Neural crest cell (in vitro differentiated cells): ENCODE measurements around the gene PPM1M. TPM values are rescaled to one million over a fixed set of nuclear protein-coding genes. Genes with fewer than 3 reads are reported as not detected.

ENCODE experiments used
- DNase-seq: peaks from one replicate; pipeline ENCODE4 v3.0.0; 2021; ENCODE audit warnings: low read depth, mixed read lengths, low spot score
- H3K27ac Mint-ChIP-seq: one replicate; pipeline ENCODE4 v1.8.0; 2021; ENCODE audit warnings: mild to moderate bottlenecking, mixed read lengths; ENCODE audit not compliant: unreplicated experiment
- H3K27me3 Mint-ChIP-seq: 2 replicates; pipeline ENCODE4 v1.8.0; 2021; ENCODE audit warnings: low read depth, mild to moderate bottlenecking, mixed read lengths
- H3K36me3 Mint-ChIP-seq: 2 replicates; pipeline ENCODE4 v1.8.0; 2021; ENCODE audit warnings: low read depth, mild to moderate bottlenecking, mixed read lengths
- H3K4me1 Mint-ChIP-seq: 2 replicates; pipeline ENCODE4 v1.8.0; 2021; ENCODE audit warnings: mixed read lengths
- H3K4me3 Mint-ChIP-seq: one replicate; pipeline ENCODE4 v1.8.0; 2021; ENCODE audit warnings: mild to moderate bottlenecking, mixed read lengths
- H3K9me3 Mint-ChIP-seq: 2 replicates; pipeline ENCODE4 v1.8.0; 2021; ENCODE audit warnings: mixed read lengths
- long read RNA-seq: library from polyadenylated mRNA; unstranded; transcript quantifications from one replicate; pipeline ENCODE4 v2.0.0, GENCODE V29; 2020
- total RNA-seq: library from RNA; stranded (reverse); gene quantifications from 2 replicates; pipeline ENCODE4 v1.2.1, GENCODE V29; 2021
- TF ChIP-seq, protein P1 (sequence below): fragments of 200-600 bp; sonication (generic); conservative IDR thresholded peaks from 2 replicates; pipeline ENCODE4 v1.5.0; 2021; ENCODE audit warnings: antibody characterized with exemption, mild to moderate bottlenecking

The PPM1M gene, protein sequence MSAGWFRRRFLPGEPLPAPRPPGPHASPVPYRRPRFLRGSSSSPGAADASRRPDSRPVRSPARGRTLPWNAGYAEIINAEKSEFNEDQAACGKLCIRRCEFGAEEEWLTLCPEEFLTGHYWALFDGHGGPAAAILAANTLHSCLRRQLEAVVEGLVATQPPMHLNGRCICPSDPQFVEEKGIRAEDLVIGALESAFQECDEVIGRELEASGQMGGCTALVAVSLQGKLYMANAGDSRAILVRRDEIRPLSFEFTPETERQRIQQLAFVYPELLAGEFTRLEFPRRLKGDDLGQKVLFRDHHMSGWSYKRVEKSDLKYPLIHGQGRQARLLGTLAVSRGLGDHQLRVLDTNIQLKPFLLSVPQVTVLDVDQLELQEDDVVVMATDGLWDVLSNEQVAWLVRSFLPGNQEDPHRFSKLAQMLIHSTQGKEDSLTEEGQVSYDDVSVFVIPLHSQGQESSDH
- total RNA-seq: 4.3 and 4.4 TPM in 2 replicates
- long read RNA-seq: 0 reads

DNA sequence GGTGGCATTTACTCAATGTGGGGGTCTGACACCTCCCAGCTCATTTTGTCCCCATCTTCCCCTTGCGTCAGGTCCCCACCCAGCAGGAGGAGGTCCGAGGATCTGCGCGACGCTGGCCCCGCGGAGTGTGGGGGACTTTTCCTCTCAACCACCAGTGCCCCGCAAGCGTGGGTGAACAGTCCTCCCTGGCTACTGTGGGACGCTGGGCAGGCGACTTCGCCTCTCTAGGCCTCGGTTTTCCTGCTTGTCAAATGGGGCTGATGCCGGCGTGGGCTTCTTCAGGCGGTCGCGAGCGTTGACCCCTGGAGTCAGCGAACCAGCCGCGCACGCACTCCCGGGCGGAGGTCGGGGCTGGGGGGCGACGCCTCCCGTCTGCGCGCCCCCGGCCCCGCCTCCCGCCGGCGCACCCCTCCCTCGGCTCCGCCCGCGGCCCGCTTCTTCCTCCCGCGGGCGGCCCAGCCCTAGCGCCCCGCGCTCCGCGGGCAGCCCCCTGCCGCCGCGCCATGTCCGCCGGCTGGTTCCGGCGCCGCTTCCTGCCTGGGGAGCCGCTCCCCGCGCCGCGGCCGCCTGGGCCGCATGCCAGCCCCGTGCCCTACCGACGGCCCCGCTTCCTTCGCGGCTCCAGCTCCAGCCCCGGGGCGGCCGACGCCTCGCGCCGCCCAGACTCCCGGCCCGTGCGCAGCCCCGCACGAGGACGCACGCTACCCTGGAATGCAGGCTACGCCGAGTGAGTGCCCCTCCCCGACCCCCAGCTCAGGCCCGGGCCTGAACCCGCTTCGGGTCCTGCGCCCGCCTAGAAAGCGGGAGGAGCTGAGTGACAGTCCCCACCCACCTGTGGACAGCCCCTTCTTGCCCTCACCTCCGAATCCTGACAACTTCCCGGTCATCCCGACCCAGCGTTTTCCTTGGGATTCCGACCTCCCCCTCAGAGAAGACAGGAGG, at the start of gene PPM1M:
TSS of gene PPM1M (plus strand) at position 438 of the 942 bp plus-strand sequence. CDS start at position 504, 66 bp downstream.
- peaks cover 51% of the 10 kb centered on the region for H3K27me3 Mint-ChIP-seq
- no peak for DNase-seq
- peaks cover 6% of the 10 kb centered on the region for H3K36me3 Mint-ChIP-seq
- H3K4me1 Mint-ChIP-seq: peaks cover 9% of the 10 kb centered on the region
- TF ChIP-seq, protein P1, sequence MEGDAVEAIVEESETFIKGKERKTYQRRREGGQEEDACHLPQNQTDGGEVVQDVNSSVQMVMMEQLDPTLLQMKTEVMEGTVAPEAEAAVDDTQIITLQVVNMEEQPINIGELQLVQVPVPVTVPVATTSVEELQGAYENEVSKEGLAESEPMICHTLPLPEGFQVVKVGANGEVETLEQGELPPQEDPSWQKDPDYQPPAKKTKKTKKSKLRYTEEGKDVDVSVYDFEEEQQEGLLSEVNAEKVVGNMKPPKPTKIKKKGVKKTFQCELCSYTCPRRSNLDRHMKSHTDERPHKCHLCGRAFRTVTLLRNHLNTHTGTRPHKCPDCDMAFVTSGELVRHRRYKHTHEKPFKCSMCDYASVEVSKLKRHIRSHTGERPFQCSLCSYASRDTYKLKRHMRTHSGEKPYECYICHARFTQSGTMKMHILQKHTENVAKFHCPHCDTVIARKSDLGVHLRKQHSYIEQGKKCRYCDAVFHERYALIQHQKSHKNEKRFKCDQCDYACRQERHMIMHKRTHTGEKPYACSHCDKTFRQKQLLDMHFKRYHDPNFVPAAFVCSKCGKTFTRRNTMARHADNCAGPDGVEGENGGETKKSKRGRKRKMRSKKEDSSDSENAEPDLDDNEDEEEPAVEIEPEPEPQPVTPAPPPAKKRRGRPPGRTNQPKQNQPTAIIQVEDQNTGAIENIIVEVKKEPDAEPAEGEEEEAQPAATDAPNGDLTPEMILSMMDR: no peak
- peak within 1 kb of the TSS; percentile 85 for H3K4me3 Mint-ChIP-seq
- peaks cover 2% of the 10 kb centered on the region for H3K9me3 Mint-ChIP-seq
- H3K27ac Mint-ChIP-seq: no peak within 1 kb of the TSS

GRCh38 chr3:52195823-52196331, 49.7 kb upstream of the PPM1M start:
- Mint-ChIP-seq H3K36me3 (peaks cover 3% of the 10 kb centered on the region), H3K27me3 (no peaks in the 10 kb centered on the region), H3K4me3 (no peak overlapping the region), H3K9me3 (no peaks in the 10 kb centered on the region), H3K27ac (no peak overlapping the region), H3K4me1 (peaks cover 28% of the 10 kb centered on the region)
- DNase-seq: no peak
- TF ChIP-seq, protein P1: no peak

- H3K4me1 Mint-ChIP-seq: peaks cover 26% of the 10 kb centered on the region
- H3K36me3 Mint-ChIP-seq: peaks cover 3% of the 10 kb centered on the region
- H3K4me3 Mint-ChIP-seq: peak overlapping the region; percentile 99
- H3K27me3 Mint-ChIP-seq: no peaks in the 10 kb centered on the region
- DNase-seq: no peak
- TF ChIP-seq, protein P1: no peak
- no peaks in the 10 kb centered on the region for H3K9me3 Mint-ChIP-seq
- H3K27ac Mint-ChIP-seq: no peak overlapping the region
Observed at GRCh38 chr3:52196977-52197376, 48.6 kb upstream of the PPM1M start.

DNA sequence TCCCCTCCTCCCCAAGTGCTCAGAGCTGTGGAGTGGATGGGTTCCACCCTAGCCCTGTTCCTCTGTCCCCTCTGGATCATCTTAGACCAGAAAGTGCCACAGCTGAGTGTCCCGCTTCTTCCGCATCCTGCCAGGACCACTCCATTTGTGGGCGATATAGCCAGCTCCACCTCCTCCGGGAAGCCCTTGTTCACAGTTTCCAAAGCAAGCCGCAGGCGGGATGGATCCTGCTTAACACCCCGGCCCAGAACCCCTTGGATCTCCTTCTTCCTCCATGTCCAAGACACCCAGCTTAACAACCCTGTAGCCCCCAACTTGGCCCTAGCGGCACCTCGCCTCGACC, 48.1 kb upstream of the PPM1M start:
- no peak for DNase-seq
- peaks cover 4% of the 10 kb centered on the region for H3K36me3 Mint-ChIP-seq
- peak overlapping the region; percentile 99 for H3K4me3 Mint-ChIP-seq
- H3K27ac Mint-ChIP-seq: peak overlapping the region; percentile 64
- H3K27me3 Mint-ChIP-seq: no peaks in the 10 kb centered on the region
- peaks cover 26% of the 10 kb centered on the region for H3K4me1 Mint-ChIP-seq
- H3K9me3 Mint-ChIP-seq: no peaks in the 10 kb centered on the region
- TF ChIP-seq, protein P1: no peak

DNA sequence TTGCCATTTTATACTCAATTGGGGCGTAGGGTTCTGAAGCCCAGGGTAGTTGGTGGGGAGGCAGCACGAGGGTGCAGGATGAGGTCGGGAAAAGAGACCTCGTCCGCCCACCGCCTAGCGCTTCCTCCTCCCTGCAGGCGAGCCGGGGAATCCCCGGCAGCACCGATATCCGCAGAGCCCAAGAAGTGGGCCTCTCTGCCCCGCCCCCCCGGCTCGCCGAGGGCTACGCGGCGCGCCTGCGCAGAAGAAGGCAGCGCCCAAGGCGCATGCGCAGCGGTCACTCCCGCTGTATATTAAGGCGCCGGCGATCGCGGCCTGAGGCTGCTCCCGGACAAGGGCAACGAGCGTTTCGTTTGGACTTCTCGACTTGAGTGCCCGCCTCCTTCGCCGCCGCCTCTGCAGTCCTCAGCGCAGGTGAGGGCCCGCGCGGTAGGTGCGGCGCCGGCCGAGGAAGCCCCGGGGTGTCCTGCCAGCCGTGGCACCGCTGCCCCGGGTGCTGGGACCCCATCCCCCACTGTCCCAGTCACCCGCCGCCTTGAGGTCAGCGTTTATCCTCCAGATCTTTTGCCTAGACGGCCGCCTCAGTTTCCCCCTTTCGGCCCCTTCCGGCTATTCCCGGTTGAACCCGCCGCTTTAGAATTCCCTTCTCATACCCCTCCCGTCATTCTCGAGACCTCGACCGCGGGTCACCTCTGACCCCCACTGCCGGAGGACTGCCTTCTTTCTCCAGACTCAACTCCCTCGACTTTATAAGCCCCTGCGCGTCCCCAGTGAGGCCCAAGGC, 47.5 kb upstream of the PPM1M start, which contains the start of gene ALAS1:
TSS of gene ALAS1 (plus strand) at position 319 of the 784 bp plus-strand sequence. CDS start 1,082 bp downstream, outside the sequence.
- H3K4me3 Mint-ChIP-seq: peak within 1 kb of the TSS; percentile 99
- peak; percentile 97 for DNase-seq
- peaks cover 26% of the 10 kb centered on the region for H3K4me1 Mint-ChIP-seq
- H3K27me3 Mint-ChIP-seq: no peaks in the 10 kb centered on the region
- H3K27ac Mint-ChIP-seq: peak within 1 kb of the TSS; percentile 98
- no peaks in the 10 kb centered on the region for H3K9me3 Mint-ChIP-seq
- TF ChIP-seq, protein P1: peak; percentile 52
- H3K36me3 Mint-ChIP-seq: peaks cover 6% of the 10 kb centered on the region
